HepG2 (cell line): ENCODE results near the gene TMBIM1.

Source experiments
- CTCF ChIP-seq: sonication (generic); formaldehyde crosslinking; IDR thresholded peaks from 2 replicates; pipeline ENCODE4 v1.5.0; 2020; ENCODE audit warnings: mild to moderate bottlenecking, missing genetic modification reagents, moderate library complexity
- FIP1L1 ChIP-seq: fragments of 200-400 bp; formaldehyde crosslinking; IDR thresholded peaks from 2 replicates; pipeline ENCODE4 v1.6.1; 2018; ENCODE audit warnings: low read depth, mild to moderate bottlenecking, low read length, moderate library complexity, borderline replicate concordance; ENCODE audit not compliant: insufficient read depth
- POLR2A ChIP-seq, 2 experiments: IDR thresholded peaks; 2 replicates each; pipeline ENCODE4 v1.6.1; 2011; ENCODE audit warnings: low read depth in 2 of 2, low read length in 2 of 2, mild to moderate bottlenecking in 1 of 2, moderate library complexity in 1 of 2; ENCODE audit not compliant: insufficient read depth in 1 of 2
- SNAPC2 ChIP-seq: sonication (generic); formaldehyde crosslinking; IDR thresholded peaks from 2 replicates; pipeline ENCODE4 v1.8.1; 2022; ENCODE audit warnings: mild to moderate bottlenecking, missing genetic modification reagents
- ZFP90 ChIP-seq: sonication (generic); formaldehyde crosslinking; IDR thresholded peaks from 2 replicates; pipeline ENCODE4 v1.8.0; 2022; ENCODE audit warnings: missing genetic modification reagents, mild to moderate bottlenecking, inconsistent platforms, borderline replicate concordance

GRCh38 chr2:218284106-218284811 is 8.0 kb downstream of the TMBIM1 start:
- TF ChIP-seq FIP1L1: no peak
- TF ChIP-seq SNAPC2: no peak
- no peak for TF ChIP-seq CTCF (CRISPR knock-in tag)
- no peak for TF ChIP-seq ZFP90 (CRISPR knock-in tag)
- TF ChIP-seq POLR2A (IDR thresholded peaks at IDR 0.05; ENCODE audit: insufficient read depth in 1 of 2, low read depth in 2 of 2, low read length in 2 of 2): no peak
